CD4-positive, alpha-beta T cell (primary cell): Measurements from ENCODE around the gene ZNF19. TPM values are rescaled to one million over a fixed set of nuclear protein-coding genes. Genes with fewer than 3 reads are reported as not detected.

Experiments
- ATAC-seq: fragments of 200-7000 bp; cut with Tn5 transposase; one replicate; pipeline ENCODE4 v1.10.0; 2022; ENCODE audit warnings: mild to moderate bottlenecking; ENCODE audit not compliant: poor library complexity
- CTCF ChIA-PET: fragments of 350-600 bp; sonication (Branson Sonifier 250); formaldehyde crosslinking; loops from one replicate; lab custom pipeline; 2021; ENCODE audit warnings: antibody characterized with exemption, inconsistent platforms; lab: Charles Lee
- POLR2A ChIA-PET: fragments of 350-600 bp; sonication (Branson Sonifier 250); formaldehyde crosslinking; loops from one replicate; lab custom pipeline; 2021; ENCODE audit warnings: antibody characterized with exemption, inconsistent platforms; lab: Charles Lee
- DNase-seq, 14 experiments: peaks; one replicate each; pipeline ENCODE4 v3.0.0-alpha.2; 2013 to 2020; ENCODE audit warnings: mixed read lengths in 2 of 14
- H3K27ac ChIP-seq, 2 donors: one replicate each; pipeline versions ENCODE4 v1.5.1 to v1.7.0; 2013; ENCODE audit warnings: low read length in 2 of 2, low read depth in 1 of 2, mild to moderate bottlenecking in 1 of 2
- H3K27me3 ChIP-seq, 2 experiments: 1 replicate in 1 of 2; 2 replicates in 1 of 2; pipeline versions ENCODE4 v1.6.1 to v1.7.0; 2013; ENCODE audit warnings: low read length in 2 of 2, control low read depth in 1 of 2, mild to moderate bottlenecking in 1 of 2, moderate library complexity in 1 of 2; ENCODE audit not compliant: insufficient read depth in 2 of 2, control insufficient read depth in 1 of 2
- H3K36me3 ChIP-seq: one replicate; pipeline ENCODE4 v1.6.1; 2013; ENCODE audit warnings: low read length, control low read depth; ENCODE audit not compliant: insufficient read depth
- H3K4me1 ChIP-seq: one replicate; pipeline ENCODE4 v1.6.1; 2013; ENCODE audit warnings: low read length, control low read depth; ENCODE audit not compliant: insufficient read depth
- H3K4me3 ChIP-seq: one replicate; pipeline ENCODE4 v1.5.1; 2013; ENCODE audit warnings: mild to moderate bottlenecking, low read length, moderate library complexity
- H3K9me3 ChIP-seq, 2 experiments: 1 replicate in 1 of 2; 2 replicates in 1 of 2; pipeline versions ENCODE4 v1.6.1 to v1.7.0; 2013; ENCODE audit warnings: low read length in 2 of 2, mild to moderate bottlenecking in 2 of 2, control low read depth in 1 of 2, moderate library complexity in 1 of 2; ENCODE audit not compliant: control insufficient read depth in 1 of 2, insufficient read depth in 1 of 2
- H3K27ac Mint-ChIP-seq: one replicate; pipeline ENCODE4 v1.8.0; 2020; ENCODE audit warnings: mixed read lengths
- H3K27me3 Mint-ChIP-seq: one replicate; pipeline ENCODE4 v1.8.0; 2021; ENCODE audit warnings: mixed read lengths
- H3K36me3 Mint-ChIP-seq: one replicate; pipeline ENCODE4 v1.8.0; 2021; ENCODE audit warnings: low read depth, mixed read lengths
- H3K4me1 Mint-ChIP-seq: one replicate; pipeline ENCODE4 v1.8.0; 2021; ENCODE audit warnings: low read depth, mixed read lengths
- H3K4me3 Mint-ChIP-seq: one replicate; pipeline ENCODE4 v1.8.0; 2020; ENCODE audit warnings: mild to moderate bottlenecking, mixed read lengths
- H3K9me3 Mint-ChIP-seq: one replicate; pipeline ENCODE4 v1.8.0; 2020; ENCODE audit warnings: mixed read lengths
- intact Hi-C, 2 experiments: fragments of 100-400 bp; cut with DNase I in 1 of 2; cut with micrococcal nuclease in 1 of 2; formaldehyde crosslinking; loops; one replicate each; pipeline versions ENCODE4 v1.15.1 to v1.9.0; 2023 to 2025; cut with DNase I, micrococcal nuclease
- total RNA-seq, 174 experiments: library from RNA in 2 of 174; stranded (reverse) in 2 of 174; gene quantifications; one replicate each; pipeline ENCODE4 v1.2.3 and lab custom pipeline; 2021 to 2026
- TF ChIP-seq, protein P1 (sequence below): fragments of 200-600 bp; IDR thresholded peaks from one replicate; pipeline ENCODE4 v1.8.0; 2022; ENCODE audit warnings: antibody characterized with exemption, mild to moderate bottlenecking

ZNF19 gene
- total RNA-seq, 2 experiments from 2014 or later, result 4.6 to 6.4 TPM

DNA sequence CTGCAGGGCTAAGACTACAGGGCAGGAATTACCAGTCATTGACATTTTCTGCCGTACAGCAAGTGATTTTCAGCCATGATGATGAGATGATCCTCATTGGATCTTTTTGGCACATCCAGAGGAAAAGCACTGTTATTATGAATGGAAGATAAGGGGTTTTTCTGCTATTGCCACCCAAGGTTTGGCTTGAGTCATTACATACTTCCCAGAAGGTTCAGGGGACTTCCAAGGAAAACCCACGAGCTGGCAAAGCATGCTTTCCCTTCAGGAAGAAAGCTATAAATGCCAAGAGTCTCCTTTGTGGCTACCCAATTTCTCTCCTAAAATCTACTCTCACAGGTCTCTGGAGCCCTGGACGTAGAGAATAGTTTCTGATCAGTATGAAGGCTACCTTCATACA lies 43.2 kb upstream of the ZNF19 start:
- DNase-seq (no peak), ATAC-seq (no peak)
- Histone ChIP-seq H3K4me3 (no peak overlapping the region), H3K4me1 (no peaks in the 10 kb centered on the region), H3K9me3 (no peaks in the 10 kb centered on the region), H3K27ac (no peak overlapping the region), H3K36me3 (no peaks in the 10 kb centered on the region), H3K27me3 (peaks cover 0 to 3% of the 10 kb centered on the region in 2 experiments)
- ChIA-PET CTCF (interaction anchor here (0.7 kb wide), 1 partner anchor 24 kb away, joined by 4 read pairs; no protein-coding TSS in a partner anchor), POLR2A (no interaction called here)
- no peaks in the 10 kb centered on the region for H3K36me3 Mint-ChIP-seq
- H3K27ac Mint-ChIP-seq, result no peak overlapping the region
- intact Hi-C loops, result no loop called here
- no peaks in the 10 kb centered on the region for H3K9me3 Mint-ChIP-seq
- TF ChIP-seq, protein P1, sequence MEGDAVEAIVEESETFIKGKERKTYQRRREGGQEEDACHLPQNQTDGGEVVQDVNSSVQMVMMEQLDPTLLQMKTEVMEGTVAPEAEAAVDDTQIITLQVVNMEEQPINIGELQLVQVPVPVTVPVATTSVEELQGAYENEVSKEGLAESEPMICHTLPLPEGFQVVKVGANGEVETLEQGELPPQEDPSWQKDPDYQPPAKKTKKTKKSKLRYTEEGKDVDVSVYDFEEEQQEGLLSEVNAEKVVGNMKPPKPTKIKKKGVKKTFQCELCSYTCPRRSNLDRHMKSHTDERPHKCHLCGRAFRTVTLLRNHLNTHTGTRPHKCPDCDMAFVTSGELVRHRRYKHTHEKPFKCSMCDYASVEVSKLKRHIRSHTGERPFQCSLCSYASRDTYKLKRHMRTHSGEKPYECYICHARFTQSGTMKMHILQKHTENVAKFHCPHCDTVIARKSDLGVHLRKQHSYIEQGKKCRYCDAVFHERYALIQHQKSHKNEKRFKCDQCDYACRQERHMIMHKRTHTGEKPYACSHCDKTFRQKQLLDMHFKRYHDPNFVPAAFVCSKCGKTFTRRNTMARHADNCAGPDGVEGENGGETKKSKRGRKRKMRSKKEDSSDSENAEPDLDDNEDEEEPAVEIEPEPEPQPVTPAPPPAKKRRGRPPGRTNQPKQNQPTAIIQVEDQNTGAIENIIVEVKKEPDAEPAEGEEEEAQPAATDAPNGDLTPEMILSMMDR, result no peak
- no peak overlapping the region for H3K4me3 Mint-ChIP-seq
- H3K27me3 Mint-ChIP-seq, result peaks cover 21% of the 10 kb centered on the region
- H3K4me1 Mint-ChIP-seq, result no peaks in the 10 kb centered on the region

DNA sequence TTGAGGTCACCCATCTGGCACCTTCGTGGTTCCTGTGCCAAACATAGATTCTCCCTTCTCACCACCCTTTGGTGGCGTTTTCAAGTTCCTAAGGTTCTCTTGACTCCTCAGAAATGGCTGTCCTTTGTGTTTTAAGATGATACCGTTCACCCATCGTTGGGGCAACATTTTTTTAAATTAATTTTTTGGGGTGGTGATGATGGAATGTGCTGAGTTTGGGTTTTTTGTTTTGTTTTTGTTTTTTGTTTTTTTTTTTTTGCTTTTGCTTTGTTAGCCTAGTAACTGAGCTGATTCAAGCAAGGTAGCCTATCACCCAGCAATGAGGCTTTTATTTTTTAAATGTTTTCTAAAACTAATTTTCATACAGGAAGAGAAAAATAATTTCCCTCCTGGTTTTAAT lies 39.7 kb upstream of the ZNF19 start:
- DNase-seq (no peak), ATAC-seq (no peak)
- CTCF ChIA-PET, result no interaction called here
- H3K27me3 Mint-ChIP-seq, result peaks cover 43% of the 10 kb centered on the region
- intact Hi-C loops, result no loop called here
- Histone ChIP-seq H3K27ac (no peak overlapping the region), H3K4me1 (no peaks in the 10 kb centered on the region), H3K36me3 (no peaks in the 10 kb centered on the region), H3K27me3 (peaks cover 0 to 11% of the 10 kb centered on the region in 2 experiments), H3K4me3 (no peak overlapping the region), H3K9me3 (no peaks in the 10 kb centered on the region)
- H3K4me3 Mint-ChIP-seq, result no peak overlapping the region
- POLR2A ChIA-PET, result no interaction called here
- no peaks in the 10 kb centered on the region for H3K4me1 Mint-ChIP-seq
- H3K27ac Mint-ChIP-seq, result no peak overlapping the region
- H3K9me3 Mint-ChIP-seq, result no peaks in the 10 kb centered on the region
- H3K36me3 Mint-ChIP-seq, result no peaks in the 10 kb centered on the region
- TF ChIP-seq, protein P1, result no peak

DNA sequence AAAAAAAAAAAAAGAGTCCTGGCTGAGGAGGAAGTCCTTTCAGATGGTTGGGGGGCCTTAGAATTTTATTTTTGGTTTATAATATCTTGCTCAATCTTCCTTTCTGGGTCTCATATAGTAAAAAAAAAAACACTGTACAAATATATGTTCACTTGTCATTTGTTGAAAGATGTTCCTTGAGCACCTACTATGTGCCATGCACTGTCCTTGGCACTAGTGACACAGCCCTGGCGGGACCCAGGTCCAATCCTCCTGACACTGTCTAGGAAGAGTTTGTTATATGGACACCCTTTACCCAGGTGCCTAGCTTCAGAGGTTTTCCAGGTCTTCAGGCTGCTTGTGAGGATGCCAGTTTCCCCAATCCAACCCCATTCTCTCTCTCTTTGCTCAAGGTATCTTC lies 39.1 kb upstream of the ZNF19 start:
- no peak for ATAC-seq
- Mint-ChIP-seq H3K4me3 (no peak overlapping the region), H3K4me1 (no peaks in the 10 kb centered on the region), H3K36me3 (no peaks in the 10 kb centered on the region), H3K9me3 (no peaks in the 10 kb centered on the region), H3K27ac (no peak overlapping the region), H3K27me3 (peaks cover 43% of the 10 kb centered on the region)
- no peak for DNase-seq
- H3K4me3 ChIP-seq, result no peak overlapping the region
- no peaks in the 10 kb centered on the region for H3K4me1 ChIP-seq
- ChIA-PET CTCF (no interaction called here), POLR2A (no interaction called here)
- no peak overlapping the region for H3K27ac ChIP-seq
- TF ChIP-seq, protein P1, result no peak
- H3K27me3 ChIP-seq, result peaks cover 0 to 12% of the 10 kb centered on the region in 2 experiments
- intact Hi-C loops, result no loop called here
- no peaks in the 10 kb centered on the region for H3K9me3 ChIP-seq
- H3K36me3 ChIP-seq, result no peaks in the 10 kb centered on the region
